Endothelial cell of umbilical vein (primary cell): ENCODE results near the gene MRGPRD. TPM values are rescaled to one million over a fixed set of nuclear protein-coding genes. Genes with fewer than 3 reads are reported as not detected.

ENCODE experiments used
- BruUV-seq: library from RNA; stranded (reverse); fragments of 400-500 nt; replicated peaks from 2 replicates; lab custom pipeline; 2021; lab: Mats Ljungman, UMichigan
- CTCF ChIA-PET: fragments of 300-600, 350-600 bp; sonication (Branson Sonifier 250); formaldehyde crosslinking; loops from one replicate; lab custom pipeline; 2021; ENCODE audit warnings: antibody characterized with exemption, inconsistent platforms; lab: Charles Lee
- POLR2A ChIA-PET: fragments of 300-600, 350-600 bp; sonication (Branson Sonifier 250); formaldehyde crosslinking; loops from one replicate; lab custom pipeline; 2021; ENCODE audit warnings: antibody characterized with exemption, inconsistent platforms; lab: Charles Lee
- DNase-seq: peaks from one replicate; pipeline ENCODE4 v3.0.0-alpha.2; 2011; ENCODE audit warnings: low read depth, low spot score
- FAIRE-seq: peaks from 2 replicates; lab custom pipeline; 2011; peaks lifted over from hg19 to GRCh38; lab: Jason Lieb, UNC
- H2AFZ ChIP-seq: 2 replicates; pipeline ENCODE4 v1.6.0; 2012; ENCODE audit warnings: low read depth, low read length, control low read depth, inconsistent platforms
- H3K27ac ChIP-seq: 2 replicates; pipeline ENCODE4 v1.5.1; 2011; ENCODE audit warnings: low read depth, mild to moderate bottlenecking, control low read depth, low read length, moderate library complexity; ENCODE audit not compliant: insufficient read depth
- H3K27me3 ChIP-seq, 2 experiments: 2 replicates each; pipeline versions ENCODE4 v1.6.0 to v1.6.1; 2011; ENCODE audit warnings: low read length in 2 of 2, mixed read lengths in 1 of 2; ENCODE audit not compliant: control insufficient read depth in 2 of 2, insufficient read depth in 2 of 2
- H3K36me3 ChIP-seq, 2 experiments: 2 replicates in 1 of 2; 3 replicates in 1 of 2; pipeline ENCODE4 v1.5.1; 2011; ENCODE audit warnings: low read length in 2 of 2, mild to moderate bottlenecking in 1 of 2, moderate library complexity in 1 of 2; ENCODE audit not compliant: control insufficient read depth in 2 of 2, insufficient read depth in 2 of 2; ENCODE audit errors: extremely low read depth in 1 of 2
- H3K4me1 ChIP-seq: 3 replicates; pipeline ENCODE4 v1.5.1; 2011; ENCODE audit warnings: mild to moderate bottlenecking, low read length; ENCODE audit not compliant: control insufficient read depth, insufficient read depth; ENCODE audit errors: extremely low read depth
- H3K4me2 ChIP-seq: 2 replicates; pipeline ENCODE4 v1.6.1; 2011; ENCODE audit warnings: low read length, control low read depth, mixed read lengths; ENCODE audit not compliant: insufficient read depth
- H3K4me3 ChIP-seq, 3 experiments: fragments of 200-600 bp in 1 of 3; sonication (generic), shearing (Covaris generic) in 1 of 3; replicated peaks in 1 of 3; 2 replicates each; pipeline ENCODE4 v1.5.1; 2011 to 2016; ENCODE audit warnings: control low read depth in 3 of 3, low read length in 3 of 3, mild to moderate bottlenecking in 2 of 3, inconsistent platforms in 1 of 3, low read depth in 1 of 3, moderate library complexity in 1 of 3; ENCODE audit not compliant: insufficient read depth in 1 of 3
- H3K79me2 ChIP-seq: 2 replicates; pipeline ENCODE4 v1.6.0; 2012; ENCODE audit warnings: low read length, inconsistent platforms; ENCODE audit not compliant: control insufficient read depth, insufficient read depth
- H3K9ac ChIP-seq: replicated peaks from 2 replicates; pipeline ENCODE3; 2011; ENCODE audit warnings: low read length, control low read depth; ENCODE audit not compliant: insufficient read depth; ENCODE audit errors: extremely low read depth
- H3K9me1 ChIP-seq: replicated peaks from 3 replicates; pipeline ENCODE4 v1.6.0; 2011; ENCODE audit warnings: mild to moderate bottlenecking, low read length; ENCODE audit not compliant: control insufficient read depth, insufficient read depth; ENCODE audit errors: extremely low read depth
- H3K9me3 ChIP-seq: replicated peaks from 2 replicates; pipeline ENCODE4 v1.5.1; 2012; ENCODE audit warnings: low read length, inconsistent platforms; ENCODE audit not compliant: control insufficient read depth, insufficient read depth
- H4K20me1 ChIP-seq: replicated peaks from 2 replicates; pipeline ENCODE3; 2011; ENCODE audit warnings: mild to moderate bottlenecking, low read length; ENCODE audit not compliant: control insufficient read depth, insufficient read depth; ENCODE audit errors: extremely low read depth
- CTCF ChIP-seq, 2 donors: IDR thresholded peaks; 1 replicate in 1 of 2; 2 replicates in 1 of 2; pipeline ENCODE4 v1.5.1; 2011; ENCODE audit warnings: low read length in 2 of 2, mild to moderate bottlenecking in 2 of 2, moderate library complexity in 2 of 2, control low read depth in 1 of 2, inconsistent platforms in 1 of 2, low read depth in 1 of 2; ENCODE audit not compliant: insufficient read depth in 1 of 2; ENCODE audit errors: extremely low read depth in 1 of 2
- GATA2 ChIP-seq: IDR thresholded peaks from 2 replicates; pipeline ENCODE4 v1.7.0; 2011; ENCODE audit warnings: low read depth, mild to moderate bottlenecking, moderate library complexity, mixed read lengths, low read length; ENCODE audit not compliant: insufficient read length, insufficient read depth
- JUN ChIP-seq: IDR thresholded peaks from 2 replicates; pipeline ENCODE4 v1.6.1; 2011; ENCODE audit warnings: borderline replicate concordance, low read depth; ENCODE audit not compliant: insufficient read length, insufficient read depth
- MYC ChIP-seq: IDR thresholded peaks from one replicate; pipeline ENCODE4 v1.6.1; 2011; ENCODE audit warnings: mild to moderate bottlenecking, low read depth, low read length
- dilution Hi-C: fragments of 300-500 bp; cut with MboI; formaldehyde crosslinking; loops from one replicate; pipeline ENCODE4 v1.15.0; 2019; ENCODE audit warnings: low sequenced_read_pairs; ENCODE audit not compliant: extremely low pct_ligation_motif_present
- intact Hi-C: fragments of 100-400 bp; cut with micrococcal nuclease; formaldehyde crosslinking; loops from one replicate; pipeline ENCODE4 v1.10.0; 2022
- polyA plus RNA-seq, 4 experiments: library from polyadenylated mRNA; depleted of rRNA in 3 of 4; stranded (reverse) in 3 of 4; unstranded in 1 of 4; fragments of >200 nt; gene quantifications; 2 replicates each; pipeline versions ENCODE4 v1.2.1 to v1.2.3, GENCODE V29; 2011 to 2012; ENCODE audit warnings: missing spikeins in 1 of 4
- total RNA-seq: library from RNA; stranded (reverse); gene quantifications from 2 replicates; pipeline ENCODE4 v1.2.3, GENCODE V29; 2021
- TF ChIP-seq, protein P1 (sequence below): IDR thresholded peaks from 2 replicates; pipeline ENCODE4 v1.6.1; 2011; ENCODE audit not compliant: insufficient read depth, insufficient read length

MRGPRD gene
- total and polyA plus RNA-seq, 2 donors (not counting 3 experiments of a cell fraction or from before 2014, with no cell fraction given), result not detected

DNA sequence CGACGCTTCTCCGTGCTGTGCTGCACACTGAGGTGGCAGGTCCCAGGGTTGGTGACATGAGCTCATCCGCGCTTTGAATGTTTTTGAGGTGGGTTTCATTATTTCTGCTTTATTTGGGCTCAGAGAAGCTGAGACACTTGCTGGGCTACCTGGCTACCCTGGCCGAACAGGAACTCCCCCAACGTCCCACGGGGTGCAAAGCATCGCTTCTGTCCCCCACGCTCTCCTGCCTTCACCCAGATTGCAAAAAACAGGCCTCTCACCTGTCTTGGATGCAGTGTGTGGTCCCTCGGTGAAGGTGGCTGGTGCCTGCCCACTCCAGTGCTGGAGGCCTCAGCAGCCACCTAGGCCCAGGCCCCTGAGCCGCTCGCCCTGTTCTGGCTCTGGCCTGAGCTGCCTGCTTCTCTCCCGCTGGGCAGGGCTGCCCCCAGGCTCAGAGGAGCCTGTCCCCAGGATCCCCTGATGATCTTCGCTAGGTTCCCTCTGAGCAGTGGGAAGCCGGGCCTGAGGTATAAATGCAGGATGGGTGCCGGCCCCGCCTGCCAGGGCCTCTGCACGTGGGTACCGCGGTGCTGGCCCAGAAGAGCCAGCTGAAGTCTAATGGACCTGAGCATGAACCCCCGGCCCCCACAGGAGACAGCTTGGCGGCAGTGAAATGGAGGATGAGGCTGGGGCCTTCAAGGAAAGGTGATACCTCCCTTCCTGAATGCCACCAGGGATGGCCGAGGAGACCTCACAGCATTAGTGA lies 15.8 kb upstream of the MRGPRD start:
- H4K20me1 ChIP-seq, result no peaks in the 10 kb centered on the region
- DNase-seq, result no peak
- H3K9me3 ChIP-seq, result no peaks in the 10 kb centered on the region
- H3K27me3 ChIP-seq, result no peaks in the 10 kb centered on the region
- peaks cover 4% of the 10 kb centered on the region for H3K4me1 ChIP-seq
- no peak overlapping the region for H2AFZ ChIP-seq
- no TSS peak for BruUV-seq
- FAIRE-seq, result no peak
- H3K9ac ChIP-seq, result no peak overlapping the region
- dilution Hi-C loops (no loop called here), intact Hi-C loops (no loop called here)
- H3K36me3 ChIP-seq, result no peaks in the 10 kb centered on the region
- POLR2A ChIA-PET, result no interaction called here
- no peaks in the 10 kb centered on the region for H3K79me2 ChIP-seq
- H3K4me2 ChIP-seq, result no peak overlapping the region
- CTCF ChIA-PET, result no interaction called here
- H3K27ac ChIP-seq, result no peak overlapping the region
- no peak overlapping the region for H3K4me3 ChIP-seq
- TF ChIP-seq GATA2 (no peak), JUN (no peak), MYC (no peak), CTCF (IDR thresholded peaks at IDR 0.05; ENCODE audit: extremely low read depth in 1 of 2, insufficient read depth in 1 of 2, low read depth in 1 of 2, low read length in 2 of 2) (no peak)
- TF ChIP-seq, protein P1, sequence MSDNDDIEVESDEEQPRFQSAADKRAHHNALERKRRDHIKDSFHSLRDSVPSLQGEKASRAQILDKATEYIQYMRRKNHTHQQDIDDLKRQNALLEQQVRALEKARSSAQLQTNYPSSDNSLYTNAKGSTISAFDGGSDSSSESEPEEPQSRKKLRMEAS, result no peak
- no peaks in the 10 kb centered on the region for H3K9me1 ChIP-seq
